IPS-NIHi7 (cell line): ENCODE measurements around the gene TLR10.
"Not testable (repeated sequence)": the region's sequence is repeated elsewhere in the genome, so short reads cannot be mapped to it uniquely, and the experiment has no call there.

Source experiments
- DNase-seq: peaks from one replicate; pipeline ENCODE4 v3.0.0; 2012; ENCODE audit warnings: mixed read lengths; ENCODE audit errors: extremely low spot score

TLR10 gene

DNA sequence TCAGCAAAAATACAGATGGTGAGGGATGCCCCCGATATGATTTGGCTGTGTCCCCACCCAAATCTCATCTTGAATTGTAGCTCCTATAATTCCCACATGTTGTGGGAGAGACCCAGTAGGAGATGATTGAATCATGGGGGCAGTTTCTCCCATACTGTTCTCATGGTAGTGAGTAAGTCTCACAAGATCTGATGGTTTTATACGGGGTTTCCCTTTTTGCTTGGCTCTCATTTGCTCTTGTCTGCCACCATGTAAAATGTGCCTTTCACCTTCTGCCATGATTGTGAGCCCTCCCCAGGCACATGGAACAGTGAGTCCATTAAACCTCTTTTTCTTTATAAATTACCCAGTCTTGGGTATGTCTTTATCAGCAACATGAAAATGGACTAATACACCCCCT lies 15.8 kb downstream of the TLR10 start:
- DNase-seq = not testable (repeated sequence)

DNA sequence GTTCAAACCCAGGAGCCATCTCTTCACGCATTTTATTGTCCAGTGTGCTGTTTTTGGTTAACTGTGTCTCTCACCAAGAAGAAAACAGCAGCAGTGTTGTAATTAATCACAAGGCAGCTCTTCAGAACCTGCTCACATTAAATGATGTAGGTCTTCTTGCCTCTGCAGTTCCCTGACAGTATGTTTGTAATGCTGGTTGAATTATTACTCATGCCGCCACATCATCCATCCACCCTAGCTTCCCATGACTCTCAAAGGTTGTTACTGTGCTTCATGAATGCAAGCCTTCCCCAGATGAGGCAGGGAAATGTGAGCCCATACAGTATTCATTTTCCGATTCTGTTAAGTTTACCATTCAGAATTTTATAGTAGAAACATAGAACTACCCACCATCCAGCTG lies 17.4 kb downstream of the TLR10 start:
- DNase-seq = no peak

GRCh38 chr4:38764277-38764676 lies 18.5 kb downstream of the TLR10 start:
- no peak for DNase-seq

- no peak for DNase-seq
Observed at GRCh38 chr4:38762560-38762959, 20.2 kb downstream of the TLR10 start.

DNA sequence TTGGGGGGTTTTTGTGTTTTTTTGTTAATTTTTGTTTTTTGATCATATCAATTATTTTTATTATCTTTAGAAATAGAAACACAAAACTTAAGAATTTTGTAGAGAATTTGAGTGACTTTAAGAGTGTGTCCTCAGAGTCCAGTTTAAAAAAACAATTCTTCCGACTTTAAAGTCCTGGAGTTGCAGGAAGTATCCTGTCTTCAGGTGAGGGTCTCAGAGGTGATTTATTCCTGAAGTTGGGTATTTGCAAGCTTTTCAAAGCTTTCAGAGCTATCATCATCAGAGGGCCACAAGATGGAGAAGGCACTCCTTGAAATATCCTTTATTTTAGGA lies 23.0 kb downstream of the TLR10 start:
- no peak for DNase-seq

DNA sequence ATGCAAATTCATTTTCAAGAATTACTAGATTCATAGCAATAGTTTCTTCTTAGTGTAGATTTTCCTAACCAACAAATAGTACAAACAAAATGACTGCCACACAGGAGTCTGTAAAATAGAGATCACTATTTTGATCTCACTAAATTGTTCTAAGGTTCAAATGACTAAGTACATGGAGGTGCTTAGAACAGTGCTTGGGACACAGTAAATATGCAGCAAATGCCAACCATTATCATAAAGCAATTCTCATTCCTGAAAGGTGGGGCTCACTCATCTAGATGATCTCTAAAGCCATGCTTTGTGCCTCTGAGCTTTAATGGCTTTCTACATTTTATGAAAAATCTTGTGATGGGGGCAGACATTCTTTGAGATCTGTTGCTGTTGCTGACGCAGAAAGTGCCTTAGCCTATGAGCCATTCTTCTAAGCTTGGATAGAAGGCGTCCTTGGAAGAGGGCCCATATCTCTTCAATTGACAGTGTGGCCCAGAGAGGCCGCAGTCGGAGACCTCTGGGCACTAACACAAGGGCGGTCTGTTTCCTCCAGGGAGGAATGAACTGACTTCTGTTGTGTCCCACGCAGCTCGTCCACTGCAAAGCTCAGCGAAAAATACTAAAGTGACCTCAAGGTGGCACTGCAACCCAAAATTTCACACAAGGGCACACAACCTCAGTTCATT lies 23.5 kb downstream of the TLR10 start:
- peak; percentile 72 for DNase-seq

DNA sequence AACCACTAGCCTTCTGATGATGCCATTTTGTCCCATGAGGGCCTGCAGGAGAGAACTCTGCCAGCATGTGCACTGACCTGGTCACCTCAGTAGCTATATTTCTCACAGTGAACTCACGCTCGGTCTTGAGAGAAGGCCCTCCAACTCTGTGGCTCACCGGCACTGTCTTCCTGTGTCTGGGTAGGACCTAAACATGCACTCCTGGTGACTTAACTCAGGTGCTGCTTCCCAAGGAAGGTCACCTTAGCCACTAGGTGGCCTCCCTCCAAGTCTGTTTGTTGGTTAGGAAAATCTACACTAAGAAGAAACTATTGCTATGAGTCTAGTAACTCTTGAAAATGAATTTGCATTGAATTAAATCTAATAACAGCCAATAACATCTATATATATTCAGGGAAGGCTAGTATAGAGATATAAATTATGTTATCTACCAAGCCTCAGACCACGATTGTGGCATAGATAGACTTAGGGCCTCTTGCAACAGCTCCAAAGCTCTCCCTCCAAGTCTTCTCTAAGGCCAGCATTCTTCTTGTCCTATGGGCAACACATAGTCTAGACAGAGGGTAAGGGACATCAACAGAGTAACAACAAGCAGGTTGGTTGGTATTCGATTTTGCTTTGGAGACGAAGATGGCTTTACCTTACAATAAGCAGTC lies 24.7 kb downstream of the TLR10 start:
- peak; percentile 51 for DNase-seq

GRCh38 chr4:38752941-38753806 lies 29.6 kb downstream of the TLR10 start:
- DNase-seq = peak; percentile 95

DNA sequence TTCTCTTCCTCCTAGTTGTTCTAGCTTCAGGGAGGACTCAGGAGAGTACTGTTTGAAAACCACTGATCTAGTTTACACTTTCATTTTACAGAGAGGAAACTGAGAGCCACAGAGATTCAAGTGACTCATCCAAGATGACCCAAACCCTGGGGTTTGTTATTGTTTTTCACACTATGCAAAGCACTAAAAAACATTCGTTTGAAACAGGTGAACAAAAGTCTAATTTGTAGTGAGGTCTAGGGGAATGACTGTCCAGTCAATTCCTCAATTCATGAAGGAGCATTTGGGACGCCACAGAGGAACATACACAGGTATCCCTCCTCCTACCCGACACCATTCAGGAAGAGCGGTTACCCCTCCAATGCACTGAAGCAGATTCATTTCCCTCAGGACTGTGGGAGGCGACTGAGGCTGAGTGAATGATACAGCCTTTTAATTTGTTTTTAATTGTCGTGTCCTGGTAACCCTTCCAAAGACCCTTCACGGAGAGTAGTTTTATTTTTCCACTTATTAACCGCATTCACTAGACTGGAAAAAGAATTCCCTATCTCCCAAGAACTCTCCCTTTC lies 30.3 kb downstream of the TLR10 start:
- DNase-seq = no peak

GRCh38 chr4:38751341-38752010 lies 31.3 kb downstream of the TLR10 start:
- no peak for DNase-seq

- no peak for DNase-seq
Observed at GRCh38 chr4:38749336-38749735, 33.5 kb downstream of the TLR10 start.

GRCh38 chr4:38747629-38748028 lies 35.2 kb downstream of the TLR10 start:
- no peak for DNase-seq

DNA sequence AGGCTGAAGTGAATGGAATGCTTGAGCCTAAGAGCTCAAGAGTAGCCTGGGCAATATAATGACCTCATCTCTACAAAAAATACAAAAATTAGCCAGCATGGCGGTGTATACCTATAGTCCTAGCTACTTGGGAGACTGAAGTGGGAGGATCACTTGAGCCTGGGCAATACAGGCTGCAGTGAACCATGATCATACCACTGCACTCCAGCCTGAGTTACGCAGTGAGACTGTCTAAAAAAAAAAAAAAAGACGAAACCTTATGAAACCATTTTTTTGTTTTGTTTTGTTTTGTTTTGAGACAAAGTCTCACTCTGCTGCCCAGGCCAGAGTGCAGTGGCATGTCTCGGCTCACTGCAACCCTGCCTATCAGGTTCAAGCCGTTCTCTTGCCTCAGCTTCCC lies 36.9 kb downstream of the TLR10 start:
- no peak for DNase-seq

- no peak for DNase-seq
Observed at GRCh38 chr4:38743866-38744265, 38.9 kb downstream of the TLR10 start.

DNA sequence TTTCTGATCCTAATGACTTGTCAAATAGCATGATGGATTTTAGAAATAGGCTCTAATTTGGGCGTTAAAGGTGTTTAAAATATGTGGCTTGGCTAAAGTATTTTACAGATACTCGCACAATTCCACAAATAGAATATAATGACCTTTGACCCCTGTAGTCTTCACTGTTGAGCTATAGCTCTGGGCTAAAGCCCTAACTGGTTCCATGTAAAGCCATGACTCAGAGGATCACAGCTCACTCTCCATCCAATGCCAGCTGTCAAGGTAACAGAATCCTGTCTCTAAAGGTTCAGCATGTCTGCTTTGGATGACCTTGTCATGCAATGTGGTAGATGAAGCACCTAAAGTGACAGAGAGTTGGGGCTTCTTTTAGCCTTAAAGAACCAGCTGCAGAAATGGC lies 42.5 kb downstream of the TLR10 start:
- DNase-seq = no peak

GRCh38 chr4:38738940-38739803 lies 43.6 kb downstream of the TLR10 start:
- DNase-seq = no peak

DNA sequence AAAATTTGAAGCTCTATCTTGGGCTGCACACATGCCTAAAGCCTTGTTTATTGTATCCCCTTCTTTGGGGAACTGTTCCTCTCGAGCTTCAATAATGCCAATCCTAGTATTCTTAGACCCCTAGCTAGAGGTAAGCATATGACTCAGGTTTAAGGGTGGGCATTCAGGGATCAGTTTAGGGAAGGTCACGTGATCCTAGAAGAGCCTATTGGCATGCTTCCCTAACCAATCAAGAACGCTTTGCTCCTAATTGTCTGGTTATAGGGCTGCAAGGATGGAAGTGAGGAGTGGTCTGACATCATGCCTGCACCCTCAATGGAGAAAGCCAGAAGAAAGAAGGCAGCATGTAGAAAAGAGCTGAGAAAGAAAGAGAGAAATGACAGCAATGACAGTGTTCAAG lies 46.9 kb downstream of the TLR10 start:
- DNase-seq = no peak

- DNase-seq = no peak
Observed at GRCh38 chr4:38734911-38735310, 47.9 kb downstream of the TLR10 start.

DNA sequence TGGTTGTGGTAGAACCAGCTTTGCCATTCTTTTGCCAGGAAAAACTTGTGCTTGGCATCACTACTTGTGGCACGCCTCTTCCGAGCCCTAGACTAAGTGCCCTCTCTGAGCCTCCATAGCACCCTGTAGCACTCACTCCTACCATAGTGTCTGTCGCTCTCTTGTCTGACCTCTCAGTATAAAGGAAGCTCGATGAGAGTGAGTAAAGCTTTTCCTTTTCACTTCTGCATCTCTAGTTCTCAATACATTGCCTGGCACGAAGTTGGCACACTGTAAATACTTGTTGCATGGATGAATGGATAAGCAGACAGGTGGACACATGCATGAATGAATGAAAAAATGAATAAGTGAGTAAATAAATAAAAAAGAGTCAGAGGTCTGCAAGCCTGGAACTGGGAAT lies 48.3 kb downstream of the TLR10 start:
- no peak for DNase-seq

DNA sequence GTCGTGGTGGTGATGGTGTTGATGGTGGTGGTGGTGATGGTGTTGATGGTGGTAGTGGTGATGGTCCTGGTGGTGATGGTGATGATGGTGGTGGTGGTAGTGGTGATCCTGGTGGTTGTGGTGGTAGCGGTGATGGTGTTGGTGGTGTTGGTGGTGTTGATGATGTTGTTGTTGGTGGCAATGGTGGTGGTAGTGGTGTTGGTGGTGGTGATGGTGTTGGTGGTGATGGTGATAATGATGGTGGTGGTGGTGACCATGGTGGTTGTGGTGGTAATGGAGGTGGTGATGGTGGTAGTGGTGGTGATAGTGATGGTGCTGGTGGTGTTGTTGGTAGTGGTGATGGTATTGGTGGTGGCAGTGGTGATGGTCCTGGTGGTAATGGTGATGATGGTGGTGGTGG lies 49.1 kb downstream of the TLR10 start:
- no peak for DNase-seq
